Vagina (tissue), 2 donors: ENCODE measurements around the gene PLXNB1.

Source experiments
- POLR2A ChIP-seq, 2 donors: fragments of 450-650 bp; IDR thresholded peaks; one replicate each; pipeline ENCODE4 v1.6.1; 2017; ENCODE audit warnings: antibody characterized with exemption in 2 of 2, mild to moderate bottlenecking in 2 of 2, moderate library complexity in 2 of 2
- POLR2AphosphoS5 ChIP-seq, 2 donors: sonication (generic); formaldehyde crosslinking; IDR thresholded peaks; one replicate each; pipeline ENCODE4 v1.9.0; 2017; ENCODE audit warnings: antibody characterized with exemption in 2 of 2, mild to moderate bottlenecking in 2 of 2, low read depth in 1 of 2; ENCODE audit not compliant: insufficient read depth in 1 of 2

GRCh38 chr3:48428572-48429316 lies 1.1 kb downstream of the PLXNB1 start:
- TF ChIP-seq POLR2AphosphoS5 (IDR thresholded peaks at IDR 0.05; ENCODE audit: insufficient read depth in 1 of 2, low read depth in 1 of 2) (peak in 1 of 2 donors; percentile 65), POLR2A (IDR thresholded peaks at IDR 0.05) (peak in 1 of 2 donors; percentile 43)
